Activated CD8-positive, alpha-beta memory T cell treated with anti-CD3 and anti-CD28 coated beads for 36 hours (primary cell): ENCODE data around the gene PRODH. TPM values are rescaled to one million over a fixed set of nuclear protein-coding genes. Genes with fewer than 3 reads are reported as not detected.
"Not testable (repeated sequence)": the region's sequence is repeated elsewhere in the genome, so short reads cannot be mapped to it uniquely, and the experiment has no call there.

ENCODE experiments used
- CTCF ChIA-PET: fragments of 350-600 bp; sonication (Branson Sonifier 250); formaldehyde crosslinking; loops from one replicate; lab custom pipeline; 2021; ENCODE audit warnings: antibody characterized with exemption; lab: Charles Lee
- POLR2A ChIA-PET: fragments of 350-600 bp; sonication (Branson Sonifier 250); formaldehyde crosslinking; loops from one replicate; lab custom pipeline; 2021; ENCODE audit warnings: antibody characterized with exemption; lab: Charles Lee
- total RNA-seq, 2 experiments: library from RNA; stranded (reverse); gene quantifications; one replicate each; pipeline ENCODE4 v1.2.3, GENCODE V29; 2021

The PRODH gene
- total RNA-seq, 2 experiments from 2014 or later, result 0.13 to 0.17 TPM

DNA sequence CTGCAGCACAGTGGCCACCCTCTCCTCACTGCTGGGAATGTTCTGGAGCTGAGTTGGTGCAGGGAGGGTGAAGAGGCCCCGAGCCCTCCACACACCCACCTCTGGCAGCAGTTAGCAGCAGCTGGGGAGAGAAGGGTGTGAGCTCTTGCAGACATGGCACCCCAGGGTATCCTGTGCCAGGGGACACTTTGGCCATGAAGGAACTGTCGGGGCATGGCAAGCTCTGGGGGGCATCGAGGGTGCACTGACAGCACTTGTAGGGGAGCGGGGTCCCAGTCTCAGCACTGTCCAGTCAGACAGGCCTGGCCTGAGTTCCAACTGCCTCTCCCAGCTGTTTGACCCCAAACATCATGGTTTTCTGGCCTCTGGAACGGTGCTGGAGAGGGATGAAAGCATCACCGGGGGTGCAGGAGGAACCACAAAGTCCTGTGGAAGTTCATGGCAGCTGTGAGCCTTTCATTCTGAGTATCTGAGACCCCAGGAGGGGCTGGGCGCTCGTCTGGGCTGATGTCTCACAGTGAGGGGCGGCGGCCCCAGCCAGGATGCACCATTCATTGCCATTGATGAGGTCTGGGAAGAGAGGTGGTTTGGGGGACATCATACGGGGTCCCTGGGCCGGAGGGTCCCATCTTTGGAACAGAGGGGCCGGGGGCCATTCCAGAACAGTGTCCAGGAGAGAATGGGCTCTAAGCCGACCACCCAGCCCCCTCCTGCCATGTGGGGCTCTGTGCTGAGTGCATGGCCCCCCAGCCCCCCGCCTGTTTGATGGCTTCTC is 20.2 kb upstream of the PRODH start:
- POLR2A ChIA-PET, CTCF ChIA-PET: not testable (repeated sequence)

DNA sequence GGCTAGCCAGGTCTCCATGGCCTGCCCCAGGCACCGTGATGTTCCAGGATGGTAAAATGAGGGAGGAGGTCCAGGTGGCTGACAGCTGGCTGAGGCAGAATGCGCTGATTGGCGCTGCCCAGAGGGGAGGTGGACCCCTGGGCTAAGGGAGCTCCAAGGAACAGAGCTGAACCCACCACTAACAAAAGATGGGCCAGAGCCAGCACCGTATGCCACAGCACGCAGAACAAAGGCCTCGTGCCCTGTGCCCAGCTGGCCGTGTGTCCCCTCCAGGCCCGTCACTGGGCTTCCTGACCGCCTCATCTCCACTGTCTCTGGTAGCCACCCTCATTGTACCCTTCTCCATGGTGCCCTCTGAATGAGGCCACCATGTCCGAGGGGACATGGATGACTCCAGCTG is 19.6 kb upstream of the PRODH start:
- CTCF ChIA-PET, result no interaction called here
- POLR2A ChIA-PET, result no interaction called here

DNA sequence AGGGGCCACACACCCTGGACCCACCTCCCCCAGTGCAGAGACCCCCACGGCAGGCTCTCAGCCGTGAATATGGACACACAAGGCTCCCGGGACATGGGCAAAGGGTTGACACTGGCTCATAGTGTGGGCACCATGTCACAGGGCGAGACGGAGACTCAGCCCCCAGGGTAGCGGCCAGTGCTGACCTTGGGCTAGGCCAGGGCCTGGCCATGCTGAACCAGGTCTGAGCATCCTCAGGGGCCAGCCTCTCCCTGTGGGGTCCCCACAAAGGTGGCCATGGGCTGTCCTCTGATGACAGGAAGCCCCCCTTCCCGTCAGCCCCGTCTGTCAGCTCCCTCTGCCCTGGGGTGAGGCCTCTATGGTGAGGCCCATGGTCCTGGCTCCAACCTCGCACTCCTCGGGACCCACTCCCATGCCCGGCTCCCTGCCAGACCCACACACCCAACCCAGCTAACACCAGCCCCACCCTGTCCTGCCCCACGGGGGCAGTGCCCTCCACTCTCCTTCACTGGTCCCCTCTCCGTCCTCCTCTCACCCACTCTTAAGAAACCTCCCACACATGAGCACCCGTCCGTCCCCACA is 19.0 kb upstream of the PRODH start:
- ChIA-PET POLR2A (no interaction called here), CTCF (no interaction called here)

DNA sequence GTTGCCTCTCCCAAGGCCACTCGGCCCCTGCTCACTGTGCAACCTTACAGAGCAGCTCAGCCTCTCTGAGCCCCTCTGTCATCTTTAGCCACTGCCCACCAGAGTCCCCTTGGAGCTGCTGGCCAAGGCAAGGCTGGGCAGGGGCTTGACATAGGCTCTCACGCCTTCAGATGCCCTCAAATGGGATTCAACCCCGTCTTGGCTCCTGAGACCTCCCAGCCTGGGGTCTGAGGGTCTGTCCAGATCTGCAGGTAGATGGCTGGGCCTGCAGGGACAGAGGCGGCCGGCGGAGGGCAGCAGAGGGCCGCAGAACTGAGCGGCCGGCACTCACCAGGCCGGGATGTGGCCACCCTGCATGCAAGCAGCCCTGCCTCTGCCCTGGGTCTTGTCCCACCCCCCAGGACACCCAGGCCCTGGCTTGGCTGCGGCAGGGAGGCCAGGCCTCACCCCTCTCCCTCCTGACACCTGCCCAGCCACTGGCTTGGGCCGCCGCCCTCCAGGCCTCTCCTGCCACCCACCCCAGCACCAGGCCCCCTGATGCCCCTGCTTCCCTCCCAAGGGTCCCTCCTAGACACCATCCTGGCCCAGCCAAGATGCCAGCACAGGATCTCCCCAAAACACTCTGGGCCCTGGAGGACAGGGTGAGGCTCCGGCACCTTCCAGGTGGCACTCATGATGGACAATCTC is 18.4 kb upstream of the PRODH start:
- CTCF ChIA-PET, result interaction anchor here (0.6 kb wide), 1 partner anchor 497 kb away, joined by 3 read pairs; no protein-coding TSS in a partner anchor
- POLR2A ChIA-PET, result not testable (repeated sequence)

DNA sequence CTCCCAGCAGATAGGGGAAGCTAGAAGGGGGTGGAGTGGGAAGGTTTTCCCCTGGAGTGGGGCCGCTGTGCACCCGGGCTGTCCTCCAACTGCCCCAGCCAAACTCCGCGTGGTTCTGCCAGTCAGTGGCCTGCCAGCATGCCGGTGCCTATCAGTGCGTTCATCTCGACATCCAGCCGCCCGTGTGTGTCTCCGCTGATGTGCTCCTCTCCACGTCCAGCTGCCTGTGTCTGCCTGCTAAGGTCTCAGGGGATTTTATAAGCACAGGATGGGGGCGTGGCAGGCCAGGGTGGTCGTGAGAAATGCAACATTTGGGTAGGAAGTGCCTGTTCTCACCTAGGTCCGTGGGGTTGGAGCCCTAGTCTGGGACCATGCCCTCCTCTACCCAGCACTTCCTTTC is 17.0 kb upstream of the PRODH start:
- CTCF ChIA-PET, POLR2A ChIA-PET: not testable (repeated sequence)

DNA sequence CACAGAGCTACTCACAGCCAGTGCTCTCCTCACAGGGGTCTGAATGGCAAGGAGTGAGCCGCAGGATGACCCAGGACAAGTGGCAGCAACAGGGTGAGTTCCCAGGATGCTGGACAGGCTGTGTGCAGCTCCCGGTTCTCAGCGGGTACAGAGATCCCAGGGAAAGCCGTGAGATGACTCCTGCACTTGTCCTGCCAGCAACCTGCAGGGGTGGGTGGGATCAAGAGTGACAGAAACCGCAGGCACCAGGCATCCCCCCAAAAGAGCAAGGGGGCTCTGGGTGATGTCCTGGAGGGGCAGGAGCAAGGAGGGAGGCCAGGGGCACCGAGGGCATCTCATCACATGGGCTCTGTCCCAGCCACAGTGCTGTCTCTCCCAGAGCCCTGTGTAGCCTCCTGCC is 15.9 kb upstream of the PRODH start:
- POLR2A ChIA-PET, result no interaction called here
- CTCF ChIA-PET, result no interaction called here

DNA sequence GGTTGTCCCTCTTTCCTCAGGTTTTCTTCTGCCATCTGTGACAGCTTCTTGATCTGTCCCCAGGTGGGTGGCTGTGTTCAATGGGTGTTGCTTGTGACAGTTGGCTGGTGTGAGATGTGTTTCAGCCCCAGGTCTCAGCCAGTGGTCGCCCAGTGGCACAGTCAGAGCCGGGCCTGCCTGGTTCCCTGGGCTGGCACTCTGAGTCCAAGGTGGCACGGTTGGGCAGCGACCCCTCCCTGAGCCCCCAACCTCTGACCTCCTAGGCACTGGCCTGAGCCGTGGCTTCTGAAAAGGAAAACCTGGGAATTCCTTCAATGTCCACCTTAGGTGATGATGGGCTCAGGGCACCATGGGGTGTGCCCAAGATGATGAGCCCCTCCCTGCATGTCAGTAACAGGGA is 14.0 kb upstream of the PRODH start:
- ChIA-PET POLR2A (no interaction called here), CTCF (no interaction called here)

DNA sequence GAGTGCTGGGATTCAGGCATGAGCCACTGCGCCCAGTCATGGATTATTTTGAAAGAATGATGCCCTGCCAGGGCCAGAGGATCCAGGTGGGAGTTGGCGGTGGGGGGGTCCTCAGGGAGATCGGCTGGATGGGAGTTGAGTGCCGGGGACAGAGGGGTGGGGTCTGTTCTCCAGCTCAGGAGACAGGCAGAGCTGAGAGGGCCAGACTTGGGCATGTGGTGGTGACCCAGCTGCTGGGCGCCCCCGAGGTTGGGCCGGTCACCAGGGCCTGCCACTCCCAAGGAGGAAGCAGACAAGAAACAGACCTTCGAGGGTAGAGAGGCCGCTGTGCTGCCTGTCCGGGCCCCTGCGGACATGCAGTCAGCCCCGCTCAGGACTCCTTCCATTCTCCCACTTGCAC is 11.8 kb upstream of the PRODH start:
- ChIA-PET POLR2A (no interaction called here), CTCF (no interaction called here)

DNA sequence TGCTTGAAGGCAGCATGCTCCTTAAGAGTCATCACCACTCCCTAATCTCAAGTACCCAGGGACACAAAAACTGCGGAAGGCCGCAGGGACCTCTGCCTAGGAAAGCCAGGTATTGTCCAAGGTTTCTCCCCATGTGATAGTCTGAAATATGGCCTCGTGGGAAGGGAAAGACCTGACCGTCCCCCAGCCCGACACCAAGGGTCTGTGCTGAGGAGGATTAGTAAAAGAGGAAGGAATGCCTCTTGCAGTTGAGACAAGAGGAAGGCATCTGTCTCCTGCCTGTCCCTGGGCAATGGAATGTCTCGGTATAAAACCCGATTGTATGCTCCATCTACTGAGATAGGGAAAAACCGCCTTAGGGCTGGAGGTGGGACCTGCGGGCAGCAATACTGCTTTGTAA is 11.0 kb upstream of the PRODH start:
- POLR2A ChIA-PET, CTCF ChIA-PET: not testable (repeated sequence)

DNA sequence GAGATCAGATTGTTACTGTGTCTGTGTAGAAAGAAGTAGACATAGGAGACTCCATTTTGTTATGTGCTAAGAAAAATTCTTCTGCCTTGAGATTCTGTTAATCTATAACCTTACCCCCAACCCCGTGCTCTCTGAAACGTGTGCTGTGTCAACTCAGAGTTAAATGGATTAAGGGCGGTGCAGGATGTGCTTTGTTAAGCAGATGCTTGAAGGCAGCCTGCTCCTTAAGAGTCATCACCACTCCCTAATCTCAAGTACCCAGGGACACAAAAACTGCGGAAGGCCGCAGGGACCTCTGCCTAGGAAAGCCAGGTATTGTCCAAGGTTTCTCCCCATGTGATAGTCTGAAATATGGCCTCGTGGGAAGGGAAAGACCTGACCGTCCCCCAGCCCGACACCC is 2.6 kb upstream of the PRODH start:
- POLR2A ChIA-PET, CTCF ChIA-PET: not testable (repeated sequence)

DNA sequence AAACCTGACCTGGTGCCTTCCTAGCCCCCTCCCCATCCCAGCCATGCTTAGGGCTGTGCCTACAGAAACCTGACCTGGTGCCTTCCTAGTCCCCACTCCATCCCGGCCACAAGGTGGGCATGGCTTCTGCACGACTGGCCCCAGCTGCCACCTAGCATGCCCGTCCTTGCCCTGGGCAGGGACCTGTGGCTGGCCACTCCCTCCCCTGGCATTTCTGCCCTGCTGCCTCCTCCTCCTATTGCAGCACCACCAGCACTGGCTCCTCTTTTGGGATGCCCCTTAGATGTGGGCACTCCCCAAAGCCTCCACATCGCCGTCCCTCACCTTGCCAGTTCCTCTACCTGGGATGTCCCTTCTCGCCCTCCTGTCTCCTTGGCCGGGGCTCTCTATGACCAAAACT is 1.4 kb downstream of the PRODH start:
- POLR2A ChIA-PET, CTCF ChIA-PET: not testable (repeated sequence)

DNA sequence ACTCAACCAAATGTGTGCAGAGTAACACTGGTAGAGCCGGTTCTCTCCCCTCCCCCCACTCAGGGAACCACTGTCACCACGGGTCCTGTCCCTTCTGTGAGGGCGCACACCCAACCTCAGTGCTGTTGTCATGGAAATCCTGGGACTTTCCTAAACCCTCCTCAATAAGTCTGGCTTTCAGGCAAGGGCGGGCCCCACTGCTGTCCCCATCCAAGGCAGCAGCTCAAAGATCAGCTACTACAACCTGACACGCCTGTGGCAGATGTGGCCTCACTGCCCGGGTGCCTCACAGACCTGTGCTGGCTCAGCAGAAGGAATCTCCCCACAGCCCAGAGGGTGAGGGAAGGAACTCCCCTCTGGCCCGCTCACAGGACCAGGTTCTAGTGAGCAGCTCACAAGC is 2.2 kb downstream of the PRODH start:
- ChIA-PET CTCF (no interaction called here), POLR2A (no interaction called here)

DNA sequence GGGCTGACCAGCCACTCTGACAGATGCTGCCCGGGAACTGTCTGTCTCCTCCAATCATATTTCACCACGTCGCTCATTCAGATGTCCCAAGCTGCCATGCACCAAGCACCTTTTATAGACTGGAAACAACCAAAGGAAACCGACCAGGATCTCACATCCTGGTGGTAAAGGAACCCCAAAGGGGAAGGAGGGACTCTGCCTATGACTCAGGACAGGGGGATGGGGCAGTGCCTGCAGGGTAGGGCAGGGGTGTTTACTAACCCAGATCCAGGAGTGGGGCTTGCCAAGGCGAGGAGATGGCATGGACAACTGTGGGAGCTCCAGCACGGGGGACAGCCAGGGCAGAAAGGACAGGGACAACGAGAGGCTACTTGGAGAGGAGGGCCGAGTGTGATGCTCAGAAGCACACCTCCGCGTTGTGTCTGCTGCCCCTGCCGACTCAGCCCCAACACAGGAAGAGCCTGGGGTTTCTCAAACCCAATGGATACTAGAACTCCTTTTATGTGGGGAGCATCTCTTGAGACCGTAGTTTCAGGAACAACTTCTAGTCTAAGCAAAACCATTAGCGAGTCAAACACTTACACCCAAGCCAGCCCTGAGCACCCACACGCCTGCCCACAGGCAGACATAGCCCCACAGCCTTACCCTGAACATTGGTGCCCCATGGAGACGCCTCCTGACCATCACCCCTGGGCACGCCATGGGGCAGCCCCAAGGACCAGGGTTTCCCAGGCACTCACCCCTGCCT is 4.0 kb downstream of the PRODH start:
- CTCF ChIA-PET, result no interaction called here
- POLR2A ChIA-PET, result no interaction called here

DNA sequence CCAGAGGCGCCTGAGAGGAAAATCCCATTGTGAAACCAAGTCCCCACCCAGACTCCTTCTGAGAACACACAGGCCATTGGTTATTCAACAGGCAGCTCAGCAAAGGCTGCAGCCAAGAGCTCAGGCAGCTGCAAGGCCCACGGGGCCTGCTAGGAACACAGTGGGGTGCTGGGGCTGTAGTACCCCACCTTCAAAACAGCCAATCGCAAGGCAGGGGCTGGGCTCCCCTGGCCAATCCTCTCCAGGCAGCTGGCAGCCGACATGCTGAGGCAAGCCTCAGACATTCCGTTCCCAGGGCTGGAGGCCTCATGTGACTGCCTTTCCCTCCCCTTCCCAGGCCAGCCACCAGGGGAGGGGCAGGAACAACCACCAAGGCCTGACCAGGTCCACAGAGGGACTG is 6.6 kb downstream of the PRODH start:
- ChIA-PET POLR2A (no interaction called here), CTCF (no interaction called here)

DNA sequence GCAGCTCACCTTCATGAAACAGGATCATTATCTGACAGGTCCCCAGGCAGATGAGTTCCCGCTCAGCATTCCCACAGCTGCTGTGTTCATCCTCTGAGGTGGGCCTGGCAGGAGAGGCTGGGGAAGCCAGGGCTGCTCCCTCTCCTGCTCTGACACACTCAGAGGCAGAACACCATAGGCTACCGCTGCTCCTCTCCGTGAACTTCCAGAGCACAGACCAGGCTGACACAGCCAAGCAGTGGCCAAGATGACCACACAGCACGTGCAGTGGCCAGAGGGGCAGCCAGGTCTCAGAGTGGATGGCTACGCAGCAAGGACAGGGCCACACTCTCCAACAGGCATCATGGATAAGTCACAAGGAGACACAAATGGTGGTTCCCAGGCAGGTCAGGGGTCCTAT is 8.5 kb downstream of the PRODH start:
- ChIA-PET CTCF (no interaction called here), POLR2A (no interaction called here)

DNA sequence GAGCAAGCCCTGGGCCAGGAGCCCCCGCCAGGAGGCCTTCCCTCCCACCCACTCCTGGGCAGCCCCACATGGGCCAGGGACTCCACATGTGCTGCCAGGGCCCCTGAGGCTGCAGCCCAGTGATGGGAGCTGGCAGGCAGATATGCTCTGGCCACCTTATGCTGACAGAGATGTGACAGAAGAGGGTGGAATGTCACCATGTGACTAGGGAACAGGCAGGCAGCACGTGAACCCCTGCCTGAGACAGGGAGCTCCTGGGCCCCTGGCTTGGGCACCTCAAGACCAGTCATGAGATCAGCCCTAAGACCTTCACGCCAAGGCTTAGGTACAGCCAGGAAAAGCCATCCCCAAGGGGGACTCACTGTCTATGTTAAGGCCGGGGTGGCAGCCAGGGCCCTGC is 9.1 kb downstream of the PRODH start:
- CTCF ChIA-PET, result no interaction called here

DNA sequence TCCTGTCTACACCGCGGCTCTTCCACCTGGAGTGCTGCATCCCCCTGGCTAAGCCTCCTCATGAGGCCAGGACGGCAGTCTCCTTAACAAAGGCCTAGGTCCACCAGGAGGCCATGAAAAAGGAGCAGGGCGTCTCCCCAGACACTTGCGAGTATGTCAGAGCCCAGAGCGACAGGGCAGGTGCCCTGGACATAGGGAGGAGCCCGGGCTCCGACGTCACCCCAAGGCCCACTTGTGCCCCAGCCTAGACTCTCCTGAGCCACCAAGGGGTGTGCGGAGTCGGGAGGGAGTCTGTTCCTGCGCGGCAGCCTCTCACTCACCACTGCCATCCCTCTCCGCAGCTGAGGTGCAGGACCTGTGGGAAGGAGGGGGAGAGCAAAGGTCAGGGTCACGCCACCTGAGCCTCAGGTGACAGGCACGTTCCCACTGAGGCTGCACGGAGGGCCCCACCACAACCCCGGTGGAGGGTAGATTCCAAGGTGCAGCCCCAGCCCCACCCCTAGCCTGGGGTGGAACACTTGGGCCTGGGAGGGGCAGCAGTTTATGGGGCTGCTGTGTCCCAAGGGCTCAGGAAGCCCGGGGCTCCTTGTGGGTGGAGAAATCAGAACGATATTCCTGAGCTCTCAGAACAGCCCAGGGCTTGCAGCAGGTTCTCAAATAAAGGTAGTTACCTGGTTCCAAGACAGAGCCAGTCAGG is 10.6 kb downstream of the PRODH start:
- POLR2A ChIA-PET, result no interaction called here
- CTCF ChIA-PET, result no interaction called here

More for the DNA sequence above, 9.1 kb downstream of the PRODH start:
- POLR2A ChIA-PET, result no interaction called here

DNA sequence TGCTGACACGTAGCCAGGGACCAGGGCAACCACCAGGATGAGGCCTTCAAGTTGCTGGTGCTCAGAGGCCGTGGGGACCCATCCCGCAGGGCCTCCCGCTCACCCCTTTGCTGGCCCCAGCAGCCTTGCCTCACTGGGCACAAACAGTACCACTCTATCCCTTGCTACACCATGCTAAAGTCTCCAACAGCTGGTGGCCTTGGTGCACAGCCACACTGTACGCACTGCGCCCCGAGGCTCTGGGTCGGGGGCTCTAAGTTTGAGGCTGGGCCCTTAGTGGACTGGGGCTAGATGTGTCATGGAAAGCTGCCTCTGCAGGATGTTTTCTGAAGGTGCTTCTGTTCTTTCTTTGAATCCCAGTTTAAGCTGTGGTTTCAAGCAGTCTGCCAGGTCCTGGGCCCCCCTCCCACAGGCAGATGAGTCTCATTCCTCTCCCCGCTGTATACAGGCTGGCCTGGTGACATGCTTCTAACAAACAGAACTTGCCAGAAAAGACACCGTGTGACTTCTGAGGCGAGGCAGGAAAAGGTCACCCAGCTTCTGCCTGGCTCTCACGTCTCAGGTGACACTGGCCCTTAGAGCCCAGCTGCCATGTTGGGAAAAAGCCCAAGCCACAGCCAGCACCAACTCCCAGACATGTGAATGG is 15.7 kb downstream of the PRODH start:
- POLR2A ChIA-PET, CTCF ChIA-PET: not testable (repeated sequence)

DNA sequence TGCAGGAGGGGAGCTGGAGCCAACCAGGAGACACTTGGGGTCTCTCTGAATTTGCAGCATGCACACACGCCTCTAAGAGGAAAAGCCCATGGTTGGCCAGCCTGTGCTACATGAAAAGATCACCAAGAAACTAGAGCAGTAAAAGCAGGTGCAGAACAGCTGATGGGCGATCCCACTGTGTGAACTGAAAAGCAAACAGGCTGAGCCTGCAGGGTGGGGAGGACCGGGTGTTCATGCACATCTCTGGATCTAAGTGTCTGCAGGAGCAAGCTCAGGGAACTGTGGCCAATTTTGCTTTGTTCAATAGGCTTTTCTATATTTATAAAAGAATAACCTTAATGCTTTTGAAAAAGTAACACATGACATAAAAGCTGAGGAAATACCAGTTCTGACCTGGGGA is 18.3 kb downstream of the PRODH start:
- CTCF ChIA-PET, POLR2A ChIA-PET: not testable (repeated sequence)
